GM12864 (cell line): Measurements from ENCODE around the gene ERICH3.

Experiments
- DNase-seq: peaks from one replicate; pipeline ENCODE4 v3.0.0-alpha.2; 2011; ENCODE audit warnings: low read depth
- H3K4me3 ChIP-seq: 2 replicates; pipeline ENCODE4 v1.5.1; 2011; ENCODE audit warnings: mild to moderate bottlenecking, low read depth, low read length, control low read depth
- CTCF ChIP-seq: IDR thresholded peaks from 2 replicates; pipeline ENCODE4 v1.5.1; 2011; ENCODE audit warnings: low read depth, mild to moderate bottlenecking, moderate library complexity, low read length, control low read depth, inconsistent platforms; ENCODE audit errors: missing control alignments

Gene ERICH3

GRCh38 chr1:74548961-74549750 is 124.4 kb downstream of the ERICH3 start:
- no peak for DNase-seq
- TF ChIP-seq CTCF: no peak
- no peak overlapping the region for H3K4me3 ChIP-seq

GRCh38 chr1:74545821-74546220 is 127.8 kb downstream of the ERICH3 start:
- no peak for TF ChIP-seq CTCF
- H3K4me3 ChIP-seq: no peak overlapping the region
- DNase-seq: no peak

- TF ChIP-seq CTCF: no peak
- DNase-seq: no peak
- H3K4me3 ChIP-seq: no peak overlapping the region
These were observed 139.4 kb downstream of the ERICH3 start for GRCh38 chr1:74534241-74534640.

- no peak for TF ChIP-seq CTCF
- DNase-seq: no peak
- H3K4me3 ChIP-seq: no peak overlapping the region
These were observed 141.8 kb downstream of the ERICH3 start for GRCh38 chr1:74531796-74532195.

- no peak for DNase-seq
- TF ChIP-seq CTCF: no peak
- no peak overlapping the region for H3K4me3 ChIP-seq
These were observed 142.7 kb downstream of the ERICH3 start for GRCh38 chr1:74530892-74531291.

GRCh38 chr1:74528123-74528522 is 145.5 kb downstream of the ERICH3 start:
- no peak for TF ChIP-seq CTCF
- H3K4me3 ChIP-seq: no peak overlapping the region
- DNase-seq: no peak

GRCh38 chr1:74526708-74527107 is 146.9 kb downstream of the ERICH3 start:
- no peak for TF ChIP-seq CTCF
- no peak overlapping the region for H3K4me3 ChIP-seq
- DNase-seq: no peak
